ENCODE data around the gene DEFB124.
"Not testable (repeated sequence)": the region's sequence is repeated elsewhere in the genome, so short reads cannot be mapped to it uniquely, and the experiment has no call there.

DEFB124 gene

GRCh38 chr20:31488115-31488514 is 13.2 kb upstream of the DEFB124 start:
- DNase-seq (ENCODE audit: low read depth), result no peak

GRCh38 chr20:31485450-31486339 is 10.8 kb upstream of the DEFB124 start:
- DNase-seq (ENCODE audit: low read depth), result no peak

GRCh38 chr20:31484001-31484400 is 9.1 kb upstream of the DEFB124 start:
- DNase-seq (ENCODE audit: low read depth), result no peak

- no peak for DNase-seq (ENCODE audit: low read depth)
Measured at GRCh38 chr20:31476643-31477215, 1.8 kb upstream of the DEFB124 start.

GRCh38 chr20:31476294-31476585 is 1.3 kb upstream of the DEFB124 start:
- DNase-seq (ENCODE audit: low read depth), result no peak

GRCh38 chr20:31475472-31476293 is 756 bp upstream of the DEFB124 start:
- DNase-seq (ENCODE audit: low read depth), result no peak

- no peak for DNase-seq (ENCODE audit: low read depth)
Measured at GRCh38 chr20:31474097-31474436, 860 bp downstream of the DEFB124 start.

- no peak for DNase-seq (ENCODE audit: low read depth)
Measured at GRCh38 chr20:31473331-31474096, 1.4 kb downstream of the DEFB124 start.

- no peak for DNase-seq (ENCODE audit: low read depth)
Measured at GRCh38 chr20:31472395-31473330, 2.3 kb downstream of the DEFB124 start.

GRCh38 chr20:31470946-31471345 is 4.0 kb downstream of the DEFB124 start:
- DNase-seq (ENCODE audit: low read depth), result not testable (repeated sequence)

GRCh38 chr20:31454361-31454760 is 20.6 kb downstream of the DEFB124 start:
- no peak for DNase-seq (ENCODE audit: low read depth)

- no peak for DNase-seq (ENCODE audit: low read depth)
Measured at GRCh38 chr20:31452575-31452974, 22.4 kb downstream of the DEFB124 start.

- no peak for DNase-seq (ENCODE audit: low read depth)
Measured at GRCh38 chr20:31449511-31450414, 25.2 kb downstream of the DEFB124 start.

GRCh38 chr20:31446084-31446819 is 28.7 kb downstream of the DEFB124 start:
- no peak for DNase-seq (ENCODE audit: low read depth)

- DNase-seq (ENCODE audit: low read depth), result no peak
Measured at GRCh38 chr20:31440012-31440659, 34.8 kb downstream of the DEFB124 start, which contains the start of gene DEFB123. DEFB123 (plus strand) TSS chr20:31440632; CDS start chr20:31440699, 67 bp downstream.

GRCh38 chr20:31430568-31431115 is 44.3 kb downstream of the DEFB124 start:
- DNase-seq (ENCODE audit: low read depth), result no peak

GRCh38 chr20:31427576-31427975 is 47.4 kb downstream of the DEFB124 start:
- DNase-seq (ENCODE audit: low read depth), result not testable (repeated sequence)

- DNase-seq (ENCODE audit: low read depth), result not testable (repeated sequence)
Measured at GRCh38 chr20:31426891-31427551, 47.9 kb downstream of the DEFB124 start.

Data from activated T-cell treated with anti-CD3 and anti-CD28 coated beads for 1 hour (primary cell).